SK-N-SH (cell line): ENCODE measurements around the gene SIK2. TPM values are rescaled to one million over a fixed set of nuclear protein-coding genes. Genes with fewer than 3 reads are reported as not detected.

Experiments used
- CTCF ChIA-PET: fragments of 300-600, 350-600 bp; formaldehyde crosslinking; extraction: SDS; loops from one replicate; lab custom pipeline; 2021; lab: Yijun Ruan, JAX
- POLR2A ChIA-PET: fragments of 350-600 bp; sonication (Branson Sonifier 250); formaldehyde crosslinking; extraction: SDS; loops from one replicate; lab custom pipeline; 2020; ENCODE audit warnings: antibody characterized with exemption, inconsistent platforms; lab: Yijun Ruan, JAX
- DNase-seq: peaks from one replicate; pipeline ENCODE4 v3.0.0; 2012
- H2AFZ ChIP-seq: fragments of 200-600 bp; sonication (generic); 2 replicates; pipeline ENCODE4 v1.8.1; 2016; ENCODE audit warnings: antibody characterized with exemption, mild to moderate bottlenecking, low read depth
- H3F3A ChIP-seq: fragments of 200-600 bp; sonication (generic); replicated peaks from 2 replicates; pipeline ENCODE3; 2016; ENCODE audit warnings: antibody characterized with exemption, mild to moderate bottlenecking; ENCODE audit not compliant: insufficient read depth
- H3K27ac ChIP-seq, 2 experiments: fragments of 200-500 bp in 1 of 2; fragments of 200-600 bp in 1 of 2; sonication (Bioruptor generic) in 1 of 2; sonication (generic), shearing (Covaris generic) in 1 of 2; 2 replicates each; pipeline versions ENCODE4 v1.5.1 to v1.6.1; 2014 to 2016; ENCODE audit warnings: low read depth in 2 of 2, inconsistent platforms in 1 of 2, low read length in 1 of 2, mild to moderate bottlenecking in 1 of 2, mixed read lengths in 1 of 2
- H3K27me3 ChIP-seq: fragments of 200-600 bp; sonication (generic), shearing (Covaris generic); 2 replicates; pipeline ENCODE4 v1.6.1; 2016; ENCODE audit warnings: mixed run types; ENCODE audit not compliant: insufficient read depth
- H3K36me3 ChIP-seq, 2 experiments: fragments of 200-500 bp in 1 of 2; fragments of 200-600 bp in 1 of 2; sonication (Bioruptor generic) in 1 of 2; sonication (generic) in 1 of 2; replicated peaks in 1 of 2; 2 replicates each; pipeline versions ENCODE3 to v1.5.1; 2014 to 2016; ENCODE audit warnings: low read length in 1 of 2, mild to moderate bottlenecking in 1 of 2; ENCODE audit not compliant: insufficient read depth in 2 of 2, control insufficient read depth in 1 of 2
- H3K4me1 ChIP-seq, 2 experiments: fragments of 200-500 bp in 1 of 2; fragments of 200-600 bp in 1 of 2; sonication (Bioruptor generic) in 1 of 2; sonication (generic), shearing (Covaris generic) in 1 of 2; 2 replicates each; pipeline versions ENCODE4 v1.5.1 to v1.6.1; 2014 to 2016; ENCODE audit warnings: low read depth in 1 of 2, low read length in 1 of 2, mixed run types in 1 of 2; ENCODE audit not compliant: insufficient read depth in 2 of 2, control insufficient read depth in 1 of 2
- H3K4me2 ChIP-seq: fragments of 200-600 bp; sonication (generic), shearing (Covaris generic); 2 replicates; pipeline ENCODE4 v1.6.1; 2017; ENCODE audit warnings: mixed run types
- H3K4me3 ChIP-seq, 2 experiments: fragments of 200-500 bp in 1 of 2; fragments of 200-600 bp in 1 of 2; sonication (Bioruptor generic) in 1 of 2; sonication (generic), shearing (Covaris generic) in 1 of 2; 2 replicates each; pipeline versions ENCODE4 v1.5.1 to v1.8.1; 2014 to 2016; ENCODE audit warnings: low read depth in 2 of 2, inconsistent platforms in 1 of 2, low read length in 1 of 2, mild to moderate bottlenecking in 1 of 2, mixed read lengths in 1 of 2, moderate library complexity in 1 of 2
- H3K79me2 ChIP-seq: fragments of 200-600 bp; sonication (generic); 2 replicates; pipeline ENCODE4 v1.8.1; 2017; ENCODE audit warnings: mild to moderate bottlenecking; ENCODE audit not compliant: insufficient read depth
- H3K9ac ChIP-seq: fragments of 200-600 bp; sonication (generic); 2 replicates; pipeline ENCODE4 v1.6.1; 2017; ENCODE audit warnings: mixed run types
- H3K9me2 ChIP-seq: fragments of 200-600 bp; sonication (generic); 2 replicates; pipeline ENCODE4 v1.6.1; 2017; ENCODE audit warnings: mixed run types
- H3K9me3 ChIP-seq: fragments of 200-600 bp; sonication (generic); 2 replicates; pipeline ENCODE4 v1.6.1; 2017; ENCODE audit warnings: mixed run types, mild to moderate bottlenecking, moderate library complexity
- H4K20me1 ChIP-seq: fragments of 200-600 bp; sonication (generic); 2 replicates; pipeline ENCODE4 v1.6.1; 2017; ENCODE audit warnings: mild to moderate bottlenecking, mixed run types; ENCODE audit not compliant: insufficient read depth
- ELF1 ChIP-seq: IDR thresholded peaks from 2 replicates; pipeline ENCODE4 v1.4.0; 2012
- EP300 ChIP-seq, 2 experiments: IDR thresholded peaks; 2 replicates each; pipeline versions ENCODE4 v1.4.0 to v1.6.1; 2012; ENCODE audit warnings: borderline replicate concordance in 1 of 2, low read depth in 1 of 2, low read length in 1 of 2
- EZH2phosphoT487 ChIP-seq: fragments of 200-600 bp; sonication (generic); IDR thresholded peaks from 2 replicates; pipeline ENCODE4 v1.6.1; 2017; ENCODE audit warnings: low read depth, mixed run types, mild to moderate bottlenecking, antibody characterized with exemption, moderate library complexity, borderline replicate concordance
- FOSL2 ChIP-seq: IDR thresholded peaks from 2 replicates; pipeline ENCODE4 v1.4.0; 2012; ENCODE audit warnings: low read depth, mild to moderate bottlenecking, moderate library complexity, borderline replicate concordance
- FOXM1 ChIP-seq: IDR thresholded peaks from 2 replicates; pipeline ENCODE4 v1.4.0; 2012; ENCODE audit warnings: low read depth, mild to moderate bottlenecking
- GATA2 ChIP-seq: sonication (generic); formaldehyde crosslinking; IDR thresholded peaks from 2 replicates; pipeline ENCODE4 v1.5.0; 2020; ENCODE audit warnings: mild to moderate bottlenecking, missing genetic modification reagents
- MEF2A ChIP-seq: IDR thresholded peaks from 2 replicates; pipeline ENCODE4 v1.4.0; 2012; ENCODE audit warnings: low read depth, borderline replicate concordance
- MXI1 ChIP-seq: IDR thresholded peaks from 2 replicates; pipeline ENCODE4 v1.6.1; 2012; ENCODE audit warnings: mild to moderate bottlenecking, low read depth, low read length, improper control_type of control experiment
- RCOR1 ChIP-seq: fragments of 150-350 bp; IDR thresholded peaks from 2 replicates; pipeline ENCODE4 v1.6.1; 2017; ENCODE audit warnings: antibody characterized with exemption, low read length
- RFX5 ChIP-seq: IDR thresholded peaks from 2 replicates; pipeline ENCODE4 v1.6.1; 2012; ENCODE audit warnings: mild to moderate bottlenecking, improper control_type of control experiment, low read length
- SIN3A ChIP-seq: IDR thresholded peaks from 2 replicates; pipeline ENCODE4 v1.6.1; 2012; ENCODE audit warnings: low read depth, mild to moderate bottlenecking, low read length, moderate library complexity, borderline replicate concordance
- SMC3 ChIP-seq: IDR thresholded peaks from 2 replicates; pipeline ENCODE4 v1.6.1; 2012; ENCODE audit warnings: low read depth, low read length, improper control_type of control experiment
- TEAD4 ChIP-seq: IDR thresholded peaks from 2 replicates; pipeline ENCODE4 v1.4.0; 2012; ENCODE audit warnings: mild to moderate bottlenecking, borderline replicate concordance; ENCODE audit not compliant: insufficient read depth
- WGBS: methylation state at CpG from one replicate; pipeline ENCODE4 v1.1.6; 2017; ENCODE audit warnings: low lambda C conversion rate; 5-methylcytosine and 5-hydroxymethylcytosine counted together
- polyA plus RNA-seq, 3 experiments: library from polyadenylated mRNA; depleted of rRNA; stranded (reverse); fragments of >200 nt; gene quantifications; 2 replicates each; pipeline ENCODE4 v1.2.3, GENCODE V29; 2012
- TF ChIP-seq, protein P1 (sequence below): fragments of 150-350 bp; IDR thresholded peaks from 2 replicates; pipeline ENCODE4 v1.6.1; 2017; ENCODE audit warnings: antibody characterized with exemption, low read length, low read depth, borderline replicate concordance
- TF ChIP-seq, protein P2 (sequence below): IDR thresholded peaks from 2 replicates; pipeline ENCODE4 v1.4.0; 2012; ENCODE audit warnings: low read depth, borderline replicate concordance
- TF ChIP-seq, protein P3 (sequence below): IDR thresholded peaks from 2 replicates; pipeline ENCODE4 v1.4.0; 2012; ENCODE audit warnings: low read depth

SIK2 gene
- polyA plus RNA-seq, 1 of the 3 experiments (the other 2 are of a cell fraction), result 8.9 TPM

DNA sequence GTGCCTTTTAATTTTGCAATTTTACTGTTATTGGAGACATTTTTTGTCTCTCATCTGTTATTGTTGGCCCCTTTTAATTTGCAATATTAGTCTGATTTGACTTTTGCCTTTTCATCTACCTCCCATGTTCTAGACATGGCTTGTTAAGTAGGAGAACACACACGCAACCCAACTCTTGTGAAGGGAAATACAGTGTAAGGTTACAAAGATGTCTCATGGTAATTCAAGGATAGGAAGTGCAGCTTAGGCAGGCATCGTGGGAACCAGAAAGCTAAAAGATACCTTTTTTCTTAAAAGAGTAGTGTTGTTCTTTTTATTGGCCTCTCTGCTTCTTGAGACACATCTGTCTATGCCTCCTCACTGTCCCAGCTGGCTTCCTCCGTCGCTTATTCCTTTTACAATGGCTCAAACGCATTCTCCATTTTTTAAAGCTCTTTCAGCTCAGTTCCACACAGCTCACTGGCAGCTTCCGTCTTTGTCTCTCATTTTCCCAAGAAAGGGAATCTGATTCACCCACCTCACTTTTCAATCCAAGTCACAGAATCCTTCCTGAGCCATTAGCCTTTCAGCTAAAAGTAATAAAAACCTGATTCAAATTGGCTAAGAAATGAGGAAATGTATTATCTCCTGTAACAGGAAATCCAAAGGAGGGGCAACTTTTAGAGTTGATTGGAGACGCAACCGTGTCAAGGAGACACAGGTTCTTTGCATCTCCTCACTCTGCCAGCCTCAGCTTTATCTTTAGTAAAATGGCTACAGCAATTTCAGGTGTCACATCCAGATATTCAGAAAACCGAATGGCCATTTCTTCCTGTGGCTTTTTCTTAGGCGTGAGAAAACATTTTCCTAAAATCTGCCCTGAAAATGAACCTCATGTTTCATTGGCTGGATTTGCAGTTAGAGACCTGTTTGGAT lies 57.2 kb downstream of the SIK2 start:
- Histone ChIP-seq H3K4me2 (no peak overlapping the region), H2AFZ (no peak overlapping the region)
- TF ChIP-seq ELF1, result no peak
- TF ChIP-seq, protein P1, sequence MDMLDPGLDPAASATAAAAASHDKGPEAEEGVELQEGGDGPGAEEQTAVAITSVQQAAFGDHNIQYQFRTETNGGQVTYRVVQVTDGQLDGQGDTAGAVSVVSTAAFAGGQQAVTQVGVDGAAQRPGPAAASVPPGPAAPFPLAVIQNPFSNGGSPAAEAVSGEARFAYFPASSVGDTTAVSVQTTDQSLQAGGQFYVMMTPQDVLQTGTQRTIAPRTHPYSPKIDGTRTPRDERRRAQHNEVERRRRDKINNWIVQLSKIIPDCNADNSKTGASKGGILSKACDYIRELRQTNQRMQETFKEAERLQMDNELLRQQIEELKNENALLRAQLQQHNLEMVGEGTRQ, result no peak
- no peak for TF ChIP-seq TEAD4
- TF ChIP-seq SIN3A, result no peak
- TF ChIP-seq MEF2A, result no peak
- TF ChIP-seq SMC3, result no peak
- TF ChIP-seq EP300 (IDR thresholded peaks at IDR 0.05; ENCODE audit: borderline replicate concordance in 1 of 2, low read depth in 1 of 2, low read length in 1 of 2), result no peak
- TF ChIP-seq GATA2 (CRISPR knock-in tag), result no peak
- TF ChIP-seq MXI1, result no peak
- TF ChIP-seq EZH2phosphoT487, result no peak
- TF ChIP-seq, protein P2, sequence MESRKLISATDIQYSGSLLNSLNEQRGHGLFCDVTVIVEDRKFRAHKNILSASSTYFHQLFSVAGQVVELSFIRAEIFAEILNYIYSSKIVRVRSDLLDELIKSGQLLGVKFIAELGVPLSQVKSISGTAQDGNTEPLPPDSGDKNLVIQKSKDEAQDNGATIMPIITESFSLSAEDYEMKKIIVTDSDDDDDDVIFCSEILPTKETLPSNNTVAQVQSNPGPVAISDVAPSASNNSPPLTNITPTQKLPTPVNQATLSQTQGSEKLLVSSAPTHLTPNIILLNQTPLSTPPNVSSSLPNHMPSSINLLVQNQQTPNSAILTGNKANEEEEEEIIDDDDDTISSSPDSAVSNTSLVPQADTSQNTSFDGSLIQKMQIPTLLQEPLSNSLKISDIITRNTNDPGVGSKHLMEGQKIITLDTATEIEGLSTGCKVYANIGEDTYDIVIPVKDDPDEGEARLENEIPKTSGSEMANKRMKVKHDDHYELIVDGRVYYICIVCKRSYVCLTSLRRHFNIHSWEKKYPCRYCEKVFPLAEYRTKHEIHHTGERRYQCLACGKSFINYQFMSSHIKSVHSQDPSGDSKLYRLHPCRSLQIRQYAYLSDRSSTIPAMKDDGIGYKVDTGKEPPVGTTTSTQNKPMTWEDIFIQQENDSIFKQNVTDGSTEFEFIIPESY, result no peak
- no peak for TF ChIP-seq FOSL2
- no peak for TF ChIP-seq RFX5
- no peak for TF ChIP-seq FOXM1
- TF ChIP-seq, protein P3, sequence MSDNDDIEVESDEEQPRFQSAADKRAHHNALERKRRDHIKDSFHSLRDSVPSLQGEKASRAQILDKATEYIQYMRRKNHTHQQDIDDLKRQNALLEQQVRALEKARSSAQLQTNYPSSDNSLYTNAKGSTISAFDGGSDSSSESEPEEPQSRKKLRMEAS, result no peak
- no peak for TF ChIP-seq RCOR1
- TF ChIP-seq, all 33 proteins: peak for 0
- no peak overlapping the region for H3K9ac ChIP-seq
- H3K9me2 ChIP-seq, result no peaks in the 10 kb centered on the region
- peaks cover 0 to 7% of the 10 kb centered on the region in 2 experiments for H3K36me3 ChIP-seq
- peaks cover under 1% of the 10 kb centered on the region for H3F3A ChIP-seq
- no peak overlapping the region for H3K4me3 ChIP-seq
- peaks cover 9% of the 10 kb centered on the region; the same call in 1 of the 2 replicates for H3K79me2 ChIP-seq
- H4K20me1 ChIP-seq, result no peaks in the 10 kb centered on the region
- POLR2A ChIA-PET, result no interaction called here
- DNase-seq, result no peak
- H3K27me3 ChIP-seq, result no peaks in the 10 kb centered on the region
- H3K4me1 ChIP-seq, result peaks cover 2 to 19% of the 10 kb centered on the region in 2 experiments; a peak in 2 of 4 replicates
- 88% methylated on average over 10 of the region's 10 CpGs for WGBS
- H3K9me3 ChIP-seq, result no peaks in the 10 kb centered on the region
- CTCF ChIA-PET, result interaction anchor here (0.6 to 1.2 kb wide), 3 partner anchors 8 to 1647 kb away, joined by 3 to 4 read pairs (median 3); no protein-coding TSS in a partner anchor
- no peak overlapping the region for H3K27ac ChIP-seq
